Activated T-helper 1 cell treated with anti-CD3 and anti-CD28 coated beads, Interleukin-2, amount 50 U/mL, for 16 hours (primary cell): Measurements from ENCODE around the gene CYTH1.
"Not testable (repeated sequence)": the region's sequence is repeated elsewhere in the genome, so short reads cannot be mapped to it uniquely, and the experiment has no call there.

Experiments used
- DNase-seq, 2 donors: peaks; one replicate each; pipeline ENCODE4 v3.0.0-alpha.2; 2020; ENCODE audit warnings: low read depth in 1 of 2, low spot score in 1 of 2

Gene CYTH1

GRCh38 chr17:78763561-78763960 is 18.5 kb downstream of the CYTH1 start:
- DNase-seq: no peak

- no peak for DNase-seq
Observed at GRCh38 chr17:78761789-78762406, 20.2 kb downstream of the CYTH1 start.

GRCh38 chr17:78759969-78760352 is 22.1 kb downstream of the CYTH1 start:
- no peak for DNase-seq

GRCh38 chr17:78759203-78759968 is 22.7 kb downstream of the CYTH1 start:
- DNase-seq: peak in 1 of 2 donors; percentile 62

GRCh38 chr17:78753316-78754250 is 28.5 kb downstream of the CYTH1 start:
- no peak for DNase-seq

GRCh38 chr17:78751447-78752161 is 30.5 kb downstream of the CYTH1 start:
- no peak for DNase-seq

GRCh38 chr17:78751000-78751399 is 31.1 kb downstream of the CYTH1 start:
- not testable (repeated sequence) for DNase-seq

- DNase-seq: peak; percentile 57 to 64
Observed at GRCh38 chr17:78748730-78749317, 33.2 kb downstream of the CYTH1 start.

- no peak for DNase-seq
Observed at GRCh38 chr17:78748048-78748729, 33.9 kb downstream of the CYTH1 start.

GRCh38 chr17:78747488-78747887 is 34.6 kb downstream of the CYTH1 start:
- no peak for DNase-seq

GRCh38 chr17:78746949-78747269 is 35.2 kb downstream of the CYTH1 start:
- DNase-seq: no peak

GRCh38 chr17:78746263-78746948 is 35.7 kb downstream of the CYTH1 start:
- DNase-seq: no peak

GRCh38 chr17:78745407-78746088 is 36.5 kb downstream of the CYTH1 start:
- no peak for DNase-seq

GRCh38 chr17:78742901-78743300 is 39.2 kb downstream of the CYTH1 start:
- DNase-seq: no peak

GRCh38 chr17:78741644-78742284 is 40.3 kb downstream of the CYTH1 start:
- no peak for DNase-seq

GRCh38 chr17:78739331-78739931 is 42.6 kb downstream of the CYTH1 start:
- no peak for DNase-seq

- no peak for DNase-seq
Observed at GRCh38 chr17:78738698-78739097, 43.4 kb downstream of the CYTH1 start.

GRCh38 chr17:78738278-78738677 is 43.8 kb downstream of the CYTH1 start:
- no peak for DNase-seq
